Breast epithelium (tissue), 3 donors: ENCODE results near the gene BACH2.

Source experiments
- POLR2A ChIP-seq: fragments of 450-650 bp; IDR thresholded peaks from one replicate; pipeline ENCODE4 v1.6.1; 2016; ENCODE audit warnings: antibody characterized with exemption, mild to moderate bottlenecking, moderate library complexity
- POLR2AphosphoS5 ChIP-seq, 3 donors: sonication (generic); formaldehyde crosslinking; IDR thresholded peaks; one replicate each; pipeline ENCODE4 v1.6.1; 2017; ENCODE audit warnings: antibody characterized with exemption in 3 of 3
- TF ChIP-seq, protein P1 (sequence below), 3 donors: fragments of 450-650 bp; IDR thresholded peaks; one replicate each; pipeline ENCODE4 v1.5.1; 2016 to 2017; ENCODE audit warnings: antibody characterized with exemption in 3 of 3, mild to moderate bottlenecking in 3 of 3, moderate library complexity in 3 of 3

DNA sequence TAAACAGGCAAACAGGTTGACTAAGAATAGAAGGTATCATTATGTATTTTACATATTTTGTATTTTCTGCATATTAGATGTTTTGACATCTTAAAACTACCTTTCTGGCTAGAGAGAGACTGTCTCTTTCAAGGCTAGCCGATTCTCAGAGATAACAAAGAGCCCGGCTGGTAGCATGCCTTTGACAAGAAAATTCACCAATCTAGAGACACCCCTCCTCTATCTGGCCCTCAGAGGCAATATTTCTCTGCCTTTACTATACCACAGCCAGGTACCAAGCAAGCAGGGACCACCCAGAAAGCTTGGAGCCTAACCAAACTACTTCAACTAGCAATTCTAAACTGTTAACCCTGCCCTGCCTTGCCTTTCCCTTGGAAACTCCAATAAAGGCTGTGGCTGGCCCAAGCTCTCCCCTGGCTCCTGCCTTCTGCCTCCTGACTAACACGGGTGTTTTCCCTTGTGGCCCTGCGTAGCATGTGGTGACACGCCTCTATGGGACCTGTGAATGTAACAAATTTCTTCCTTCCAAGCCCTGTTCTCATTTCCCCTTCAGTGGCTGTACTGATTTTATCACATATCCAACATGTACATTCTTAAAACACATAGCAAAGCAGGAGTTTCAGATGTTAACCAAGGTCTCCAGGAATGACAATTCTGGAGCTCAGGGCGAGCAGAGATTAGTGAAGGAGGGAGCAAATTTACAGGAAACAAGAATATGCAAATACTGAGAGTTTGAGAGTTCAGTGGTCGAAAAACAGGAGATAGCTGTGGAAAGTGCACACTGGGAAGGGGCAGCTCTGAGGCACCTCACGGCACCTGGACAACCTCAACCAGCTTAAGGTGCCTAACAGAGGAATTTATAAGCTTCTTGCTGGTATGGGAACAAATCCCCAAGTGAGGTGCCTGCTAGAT lies 120.8 kb downstream of the BACH2 start:
- TF ChIP-seq, protein P1, sequence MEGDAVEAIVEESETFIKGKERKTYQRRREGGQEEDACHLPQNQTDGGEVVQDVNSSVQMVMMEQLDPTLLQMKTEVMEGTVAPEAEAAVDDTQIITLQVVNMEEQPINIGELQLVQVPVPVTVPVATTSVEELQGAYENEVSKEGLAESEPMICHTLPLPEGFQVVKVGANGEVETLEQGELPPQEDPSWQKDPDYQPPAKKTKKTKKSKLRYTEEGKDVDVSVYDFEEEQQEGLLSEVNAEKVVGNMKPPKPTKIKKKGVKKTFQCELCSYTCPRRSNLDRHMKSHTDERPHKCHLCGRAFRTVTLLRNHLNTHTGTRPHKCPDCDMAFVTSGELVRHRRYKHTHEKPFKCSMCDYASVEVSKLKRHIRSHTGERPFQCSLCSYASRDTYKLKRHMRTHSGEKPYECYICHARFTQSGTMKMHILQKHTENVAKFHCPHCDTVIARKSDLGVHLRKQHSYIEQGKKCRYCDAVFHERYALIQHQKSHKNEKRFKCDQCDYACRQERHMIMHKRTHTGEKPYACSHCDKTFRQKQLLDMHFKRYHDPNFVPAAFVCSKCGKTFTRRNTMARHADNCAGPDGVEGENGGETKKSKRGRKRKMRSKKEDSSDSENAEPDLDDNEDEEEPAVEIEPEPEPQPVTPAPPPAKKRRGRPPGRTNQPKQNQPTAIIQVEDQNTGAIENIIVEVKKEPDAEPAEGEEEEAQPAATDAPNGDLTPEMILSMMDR (IDR thresholded peaks at IDR 0.05) = no peak
- TF ChIP-seq POLR2A = no peak
- TF ChIP-seq POLR2AphosphoS5 (IDR thresholded peaks at IDR 0.05) = no peak
